ENCODE measurements around the gene SND1.
"Not testable (repeated sequence)": the region's sequence is repeated elsewhere in the genome, so short reads cannot be mapped to it uniquely, and the experiment has no call there.

SND1 gene

DNA sequence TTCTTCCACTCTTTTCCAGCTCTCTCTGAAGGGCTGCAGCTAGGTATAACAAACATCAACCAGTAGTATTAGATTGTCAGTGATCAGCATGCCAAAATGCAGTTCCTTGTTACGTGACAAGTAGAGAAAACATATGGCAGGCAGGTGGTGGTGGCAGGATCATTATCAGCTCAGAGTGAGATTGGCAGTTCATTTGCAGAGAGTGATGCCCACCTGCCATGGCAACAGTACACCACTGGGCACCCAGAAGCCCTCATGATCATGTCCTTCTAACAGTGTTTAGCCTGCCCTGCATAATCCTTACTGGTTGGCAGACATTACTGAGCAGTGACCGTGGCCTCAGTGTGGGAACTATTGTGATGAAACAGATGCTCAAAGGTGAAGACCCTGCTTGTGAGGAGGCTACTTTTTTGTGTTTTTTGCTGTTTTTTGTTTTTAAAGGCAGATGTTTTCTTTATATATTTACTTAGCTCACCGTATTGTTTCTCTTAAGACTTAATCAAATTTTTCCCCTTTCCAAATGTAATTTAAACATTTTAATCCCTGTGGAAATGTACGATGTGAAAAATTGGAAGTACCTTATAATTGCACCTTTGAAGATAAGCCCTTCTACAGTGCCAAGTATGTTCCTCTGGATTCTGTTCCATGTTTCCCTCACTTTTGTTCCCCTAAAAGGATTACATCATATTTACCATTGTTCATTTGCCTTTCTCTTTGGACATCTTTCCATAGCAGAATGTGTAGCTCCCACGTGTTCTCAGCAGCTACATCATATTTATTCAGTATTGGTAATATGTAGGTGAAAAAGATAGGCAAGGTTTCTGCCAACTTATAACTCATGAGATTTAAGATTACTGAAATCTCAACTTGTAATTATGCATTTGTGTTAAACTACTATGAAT, 179.6 kb downstream of the SND1 start:
- TF ChIP-seq, protein P1, sequence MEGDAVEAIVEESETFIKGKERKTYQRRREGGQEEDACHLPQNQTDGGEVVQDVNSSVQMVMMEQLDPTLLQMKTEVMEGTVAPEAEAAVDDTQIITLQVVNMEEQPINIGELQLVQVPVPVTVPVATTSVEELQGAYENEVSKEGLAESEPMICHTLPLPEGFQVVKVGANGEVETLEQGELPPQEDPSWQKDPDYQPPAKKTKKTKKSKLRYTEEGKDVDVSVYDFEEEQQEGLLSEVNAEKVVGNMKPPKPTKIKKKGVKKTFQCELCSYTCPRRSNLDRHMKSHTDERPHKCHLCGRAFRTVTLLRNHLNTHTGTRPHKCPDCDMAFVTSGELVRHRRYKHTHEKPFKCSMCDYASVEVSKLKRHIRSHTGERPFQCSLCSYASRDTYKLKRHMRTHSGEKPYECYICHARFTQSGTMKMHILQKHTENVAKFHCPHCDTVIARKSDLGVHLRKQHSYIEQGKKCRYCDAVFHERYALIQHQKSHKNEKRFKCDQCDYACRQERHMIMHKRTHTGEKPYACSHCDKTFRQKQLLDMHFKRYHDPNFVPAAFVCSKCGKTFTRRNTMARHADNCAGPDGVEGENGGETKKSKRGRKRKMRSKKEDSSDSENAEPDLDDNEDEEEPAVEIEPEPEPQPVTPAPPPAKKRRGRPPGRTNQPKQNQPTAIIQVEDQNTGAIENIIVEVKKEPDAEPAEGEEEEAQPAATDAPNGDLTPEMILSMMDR (IDR thresholded peaks at IDR 0.05; ENCODE audit: low read depth, low read length): no peak
- no peak overlapping the region for H3K4me3 ChIP-seq (ENCODE audit: low read depth, low read length)

DNA sequence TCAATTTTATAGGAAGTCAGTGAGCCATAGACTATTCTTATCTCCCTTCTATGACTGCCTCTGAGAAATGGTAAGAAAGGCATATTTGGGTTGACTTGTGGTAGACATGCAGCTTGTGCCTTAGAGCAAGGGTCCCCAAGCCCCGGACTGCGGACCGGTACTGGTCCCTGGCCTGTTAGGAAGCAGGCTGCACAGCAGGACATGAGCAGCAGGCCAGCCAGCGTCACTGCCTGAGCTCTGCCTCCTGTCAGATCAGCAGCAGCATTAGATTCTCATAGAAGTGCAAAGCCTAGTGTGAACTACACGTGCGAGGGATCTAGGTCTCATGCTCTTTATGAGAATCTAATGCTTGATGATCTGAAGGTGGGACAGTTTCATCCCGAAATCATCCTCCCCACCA, 180.6 kb downstream of the SND1 start:
- TF ChIP-seq, protein P1 (IDR thresholded peaks at IDR 0.05; ENCODE audit: low read depth, low read length): no peak
- no peak overlapping the region for H3K4me3 ChIP-seq (ENCODE audit: low read depth, low read length)

DNA sequence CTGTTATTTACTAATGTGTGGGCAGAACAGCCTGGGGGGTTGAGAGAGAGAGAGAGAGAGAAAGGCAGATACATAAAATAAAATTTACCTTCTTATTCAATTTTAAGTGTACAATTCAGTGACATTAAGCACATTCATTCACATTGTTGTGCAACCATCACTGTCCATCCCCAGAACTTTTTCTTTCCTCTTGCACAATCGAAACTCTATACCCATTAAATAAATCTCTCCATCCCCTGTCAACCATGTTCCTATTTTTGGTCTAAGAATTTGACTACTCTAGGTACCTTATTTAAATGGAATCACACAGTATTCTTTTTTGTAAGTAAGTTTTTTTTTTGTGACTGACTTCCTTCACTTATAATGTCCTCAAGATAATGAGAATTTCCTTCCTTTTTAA, 181.6 kb downstream of the SND1 start:
- TF ChIP-seq, protein P1 (IDR thresholded peaks at IDR 0.05; ENCODE audit: low read depth, low read length): no peak
- H3K4me3 ChIP-seq (ENCODE audit: low read depth, low read length): no peak overlapping the region

DNA sequence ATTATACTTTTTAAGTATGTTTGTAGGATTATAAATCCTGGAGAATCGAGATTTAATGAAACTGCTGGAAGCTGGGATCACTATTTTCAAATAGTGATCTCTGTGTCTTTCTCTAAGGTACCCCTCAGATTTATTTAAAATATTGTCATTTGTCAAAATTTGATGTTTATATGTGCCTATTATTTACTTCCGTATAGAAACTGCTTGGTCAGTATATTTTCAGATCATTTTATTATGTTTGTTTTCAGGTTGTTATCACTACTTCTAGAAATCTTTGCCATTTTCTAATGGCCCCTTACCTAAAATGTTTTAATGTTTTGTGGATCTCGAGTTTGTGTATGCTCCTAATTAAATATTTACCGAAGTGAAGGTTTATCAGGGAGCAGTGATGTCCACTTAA, 183.7 kb downstream of the SND1 start:
- TF ChIP-seq, protein P1 (IDR thresholded peaks at IDR 0.05; ENCODE audit: low read depth, low read length): no peak
- no peak overlapping the region for H3K4me3 ChIP-seq (ENCODE audit: low read depth, low read length)

DNA sequence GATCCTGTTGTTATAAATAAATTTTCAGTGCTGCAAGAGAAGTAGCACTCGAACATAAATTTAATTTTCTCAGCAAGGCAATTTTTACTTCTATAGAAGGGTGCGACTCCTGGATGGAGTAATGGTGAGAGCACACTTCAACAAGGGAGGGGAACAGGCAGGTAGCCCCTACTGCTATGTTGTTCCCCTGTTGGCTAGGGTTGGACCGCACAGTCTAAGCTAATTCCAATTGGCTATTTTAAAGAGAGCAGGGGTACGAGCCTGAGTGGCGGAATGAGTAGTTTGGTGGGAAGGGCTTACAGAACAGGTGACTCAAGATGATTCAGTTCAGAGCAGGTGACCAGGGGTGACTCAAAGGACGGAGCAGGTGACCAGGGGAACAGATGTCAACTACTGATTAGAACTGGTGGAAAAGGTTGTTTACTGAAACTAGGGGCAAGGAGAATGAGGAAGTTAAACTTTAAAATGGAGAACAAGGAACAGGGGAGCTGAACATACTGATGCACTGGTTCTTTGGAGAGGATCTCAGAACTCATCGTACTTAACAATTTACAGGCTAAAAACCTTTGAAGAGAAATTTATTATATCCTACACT, 185.9 kb downstream of the SND1 start:
- H3K4me3 ChIP-seq (ENCODE audit: low read depth, low read length): not testable (repeated sequence)

DNA sequence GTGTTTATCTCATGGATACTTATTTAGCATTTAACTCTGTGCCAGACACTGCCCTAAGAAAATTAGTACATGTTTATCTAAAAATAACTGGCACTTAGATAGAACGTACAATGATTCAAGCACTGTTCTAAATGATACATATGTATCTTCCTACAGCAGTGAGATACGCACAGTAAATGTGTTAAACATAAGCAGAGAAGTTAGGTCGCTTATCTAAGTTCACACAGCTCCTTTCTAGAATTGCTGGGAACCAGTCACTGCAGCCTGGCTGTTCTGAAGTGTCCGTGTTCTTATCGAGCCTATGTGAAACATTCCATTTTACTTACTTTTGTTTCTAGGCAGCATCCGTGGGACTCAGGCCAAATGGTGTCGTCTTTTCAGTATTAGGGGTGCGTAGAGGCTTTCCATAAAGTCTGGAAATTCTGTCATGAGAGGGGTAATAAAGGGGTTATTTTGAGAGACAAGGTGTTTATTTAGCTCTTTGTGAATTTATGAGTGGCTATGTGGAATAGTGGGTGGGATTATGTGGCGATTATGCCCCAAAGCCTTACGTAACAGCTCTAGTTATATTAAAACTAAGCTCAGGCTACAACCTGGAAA, 186.9 kb downstream of the SND1 start:
- TF ChIP-seq, protein P1 (IDR thresholded peaks at IDR 0.05; ENCODE audit: low read depth, low read length): no peak
- H3K4me3 ChIP-seq (ENCODE audit: low read depth, low read length): no peak overlapping the region

DNA sequence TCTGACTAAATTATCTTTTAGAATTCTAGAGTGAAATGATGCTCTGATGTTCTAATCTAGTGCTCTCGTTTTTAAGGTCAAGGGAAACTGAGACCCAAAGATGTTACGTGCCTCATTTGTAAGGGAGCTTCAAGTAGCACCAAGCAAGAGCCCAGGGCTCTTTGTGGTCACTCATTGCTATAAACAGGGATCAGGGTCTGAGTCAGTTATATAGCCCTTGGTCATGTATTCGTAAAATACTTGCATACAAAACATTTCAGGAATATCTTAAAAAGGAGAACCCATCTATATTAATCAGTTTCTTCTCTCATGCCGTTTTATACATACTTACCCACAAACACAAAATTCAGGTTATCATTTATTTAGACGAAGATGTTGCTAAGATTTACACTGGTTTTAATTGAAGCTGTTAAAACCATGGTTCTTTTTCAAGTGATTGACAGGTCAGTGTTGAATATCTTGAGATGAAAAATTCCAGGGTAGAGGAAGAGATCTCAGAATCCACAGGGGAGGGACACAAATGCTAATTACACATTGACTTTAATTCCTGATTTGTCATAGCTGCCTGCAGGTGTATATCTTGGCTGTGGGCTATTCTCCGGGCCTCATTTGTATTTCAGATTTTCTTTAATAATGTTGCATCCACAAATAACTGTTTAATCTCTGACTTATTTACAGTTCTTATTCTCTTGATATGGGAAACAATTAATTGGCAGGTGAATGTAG, 188.4 kb downstream of the SND1 start:
- no peak overlapping the region for H3K4me3 ChIP-seq (ENCODE audit: low read depth, low read length)
- TF ChIP-seq, protein P1 (IDR thresholded peaks at IDR 0.05; ENCODE audit: low read depth, low read length): no peak
